T-helper 2 cell (primary cell): Measurements from ENCODE around the gene NIPBL.
"Not testable (repeated sequence)": the region's sequence is repeated elsewhere in the genome, so short reads cannot be mapped to it uniquely, and the experiment has no call there.

ENCODE experiments used
- DNase-seq, 5 experiments: peaks; one replicate each; pipeline versions ENCODE4 v3.0.0 to v3.0.0-alpha.2; 2012 to 2022

NIPBL gene

DNA sequence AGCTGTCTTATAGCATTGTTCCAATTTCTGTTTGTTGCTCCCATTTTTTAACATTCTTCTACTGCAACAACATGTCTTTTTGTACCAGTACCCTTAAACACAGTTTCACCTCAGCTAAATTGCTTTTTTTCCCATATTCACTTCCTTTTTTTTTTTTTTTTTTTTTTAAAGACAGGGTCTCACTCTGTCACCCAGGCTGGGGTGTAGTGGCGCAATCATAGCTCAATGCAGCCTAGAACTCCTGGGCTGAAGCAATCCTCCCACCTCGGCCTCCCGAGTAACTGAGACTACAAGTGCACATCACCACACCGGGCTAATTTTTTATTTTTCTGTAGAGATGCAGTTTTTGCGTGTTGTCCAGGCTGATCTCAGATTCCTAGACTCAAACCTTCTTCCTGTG lies 161.3 kb downstream of the NIPBL start:
- DNase-seq: no peak

DNA sequence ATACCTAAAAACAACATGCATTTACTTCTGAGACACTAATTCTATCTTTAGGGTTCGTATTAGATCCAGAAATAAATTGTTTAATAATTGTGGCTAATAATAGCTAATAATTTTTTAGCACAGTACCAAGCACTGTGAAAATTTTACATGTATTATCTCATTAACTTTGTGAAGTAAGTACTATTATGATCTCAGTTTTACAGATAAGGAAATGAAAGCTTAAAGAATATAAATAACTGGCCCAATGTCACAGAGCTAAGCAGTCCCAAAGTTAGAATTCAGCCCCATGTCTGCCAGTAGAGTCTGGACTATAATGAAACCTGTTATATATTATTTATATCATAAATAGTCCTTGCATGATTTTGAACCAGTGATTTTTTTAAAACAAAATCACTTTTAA lies 163.3 kb downstream of the NIPBL start:
- DNase-seq: no peak

DNA sequence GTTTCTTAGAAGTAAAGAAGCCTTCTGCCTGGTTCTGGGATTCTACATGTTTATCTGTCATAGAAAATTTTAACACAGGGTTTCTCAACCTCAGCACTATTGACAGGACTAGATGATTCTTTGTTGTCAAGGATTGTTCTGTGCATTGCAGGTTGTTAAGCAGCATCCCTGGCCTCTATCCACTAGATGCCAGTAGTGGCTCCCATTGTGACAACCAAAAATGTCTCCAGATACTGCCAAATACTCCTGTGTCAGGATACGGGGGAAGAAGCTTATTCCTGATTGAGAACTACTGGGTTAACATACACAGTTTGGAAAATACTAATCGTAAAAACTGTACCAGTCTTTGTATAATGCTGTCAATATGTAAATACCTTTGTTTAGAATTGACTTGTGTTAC lies 167.1 kb downstream of the NIPBL start:
- DNase-seq: peak in 1 of 5 experiments; percentile 27

DNA sequence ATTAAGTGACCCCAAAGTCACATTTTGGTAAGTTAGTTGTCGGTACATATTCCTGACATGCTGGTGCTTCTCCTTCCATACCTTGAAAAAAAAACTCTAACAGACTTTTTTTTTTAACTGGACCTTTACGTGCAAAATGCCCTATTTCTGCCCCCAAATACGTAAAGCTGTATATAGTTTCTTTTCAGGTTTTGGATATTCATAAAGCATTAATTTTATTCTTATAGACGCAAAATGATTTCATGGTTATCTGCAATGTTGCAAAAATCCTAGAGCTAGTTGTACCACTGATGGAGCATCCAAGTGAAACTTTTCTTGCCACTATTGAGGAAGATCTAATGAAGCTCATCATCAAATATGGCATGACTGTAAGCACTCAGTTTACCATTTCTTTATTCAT lies 167.6 kb downstream of the NIPBL start:
- DNase-seq: no peak

DNA sequence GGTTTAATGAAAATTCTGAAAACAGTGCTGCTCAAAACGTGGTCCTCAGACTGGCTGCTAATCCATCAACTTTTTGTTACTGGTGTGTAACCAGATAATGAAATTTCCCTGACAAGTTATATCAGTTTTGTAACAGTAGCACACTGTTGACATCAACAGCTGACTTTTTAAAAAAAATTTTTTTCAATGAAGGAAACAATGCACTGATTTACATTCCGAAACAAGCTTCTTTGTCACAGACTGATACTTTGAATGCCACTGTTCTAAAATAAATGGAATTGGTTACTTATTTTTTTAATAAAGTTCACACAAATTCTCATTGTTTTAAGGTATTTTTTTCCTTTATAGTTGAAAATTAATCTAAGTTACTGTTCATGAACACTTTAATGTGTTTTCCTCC lies 169.1 kb downstream of the NIPBL start:
- no peak for DNase-seq

DNA sequence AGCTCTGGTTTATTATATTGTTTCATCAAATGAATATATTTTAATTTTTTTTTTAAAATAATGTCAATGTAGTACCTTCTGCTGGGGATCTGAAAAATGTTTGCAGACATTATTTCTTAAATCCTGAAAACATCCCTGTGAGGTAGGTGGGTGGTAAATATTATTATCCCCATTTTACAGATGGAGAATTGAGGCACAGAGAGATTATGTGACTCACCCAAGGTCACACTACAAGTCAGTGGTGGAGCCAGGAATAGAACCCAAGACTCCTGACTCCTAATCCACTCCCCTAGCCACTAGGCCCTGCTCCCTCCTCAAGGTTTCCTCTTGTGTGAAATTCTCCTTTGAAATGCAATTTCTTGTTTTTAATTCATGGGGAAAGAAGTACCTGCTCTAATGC lies 171.4 kb downstream of the NIPBL start:
- DNase-seq: no peak

DNA sequence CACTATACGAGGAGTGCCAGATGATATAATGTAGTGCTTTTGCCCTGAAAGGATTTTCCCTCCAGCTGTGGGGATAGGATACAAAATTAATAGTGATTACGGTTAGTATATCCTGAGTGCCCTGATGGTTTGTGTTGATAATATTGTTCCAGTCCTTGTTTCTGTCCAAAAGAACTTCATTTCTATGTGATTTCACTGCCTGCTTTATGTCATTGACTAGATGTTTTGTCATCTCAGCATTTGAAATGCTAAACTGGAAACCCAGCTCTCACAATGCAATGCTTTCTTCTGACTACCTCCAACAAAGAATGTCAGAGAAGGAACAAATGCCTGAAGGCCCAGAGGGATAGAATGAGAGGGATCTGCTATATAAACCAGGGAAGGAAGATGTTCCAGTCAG lies 177.8 kb downstream of the NIPBL start:
- DNase-seq: no peak

DNA sequence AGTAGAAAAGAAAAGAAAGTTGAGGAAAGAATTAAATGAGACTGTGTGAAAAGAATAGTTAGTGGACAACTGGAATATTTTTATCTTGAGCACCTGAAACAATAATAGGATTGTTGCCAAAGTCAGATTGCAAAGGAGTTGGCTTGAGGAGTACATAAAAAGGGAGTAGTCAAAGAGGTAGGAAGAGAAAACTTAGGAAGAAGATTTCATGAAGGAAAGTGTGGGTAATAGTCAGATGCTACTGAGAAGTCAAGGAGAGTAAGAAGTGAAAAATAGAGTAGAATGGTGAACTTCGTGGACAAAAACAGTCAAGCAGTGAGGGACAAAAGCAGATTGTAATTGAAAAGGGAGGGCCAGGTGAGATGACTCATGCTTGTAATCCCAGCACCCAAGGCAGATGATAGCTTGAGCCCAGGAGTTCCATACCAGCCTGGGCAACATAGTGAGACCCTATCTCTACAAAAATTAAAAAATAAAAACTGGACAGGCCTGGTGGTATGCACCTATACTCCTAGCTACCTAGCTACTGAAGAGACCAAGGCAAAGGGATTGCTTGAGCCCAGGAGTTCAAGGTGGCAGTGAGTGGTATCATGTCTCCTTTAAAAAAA lies 178.9 kb downstream of the NIPBL start:
- DNase-seq: no peak

DNA sequence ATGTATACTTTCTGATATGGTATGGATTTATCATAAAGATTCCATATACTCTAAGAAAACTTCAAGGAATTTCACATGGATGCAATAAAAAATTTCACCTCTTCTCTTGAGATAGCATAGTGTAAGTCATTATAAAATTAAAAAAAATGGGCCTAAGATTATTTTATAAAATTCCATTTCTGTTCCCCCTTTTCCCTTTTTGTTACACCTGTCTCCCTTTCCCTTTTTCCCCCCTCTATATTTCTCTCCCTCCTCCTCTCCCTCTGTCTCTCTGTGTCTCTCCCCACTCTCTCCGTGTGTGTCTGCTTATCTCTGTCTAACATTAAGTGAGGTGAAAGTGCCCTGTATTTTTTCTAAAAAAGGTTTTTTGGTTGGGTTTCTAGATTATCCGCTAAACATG lies 180.2 kb downstream of the NIPBL start:
- DNase-seq: no peak

DNA sequence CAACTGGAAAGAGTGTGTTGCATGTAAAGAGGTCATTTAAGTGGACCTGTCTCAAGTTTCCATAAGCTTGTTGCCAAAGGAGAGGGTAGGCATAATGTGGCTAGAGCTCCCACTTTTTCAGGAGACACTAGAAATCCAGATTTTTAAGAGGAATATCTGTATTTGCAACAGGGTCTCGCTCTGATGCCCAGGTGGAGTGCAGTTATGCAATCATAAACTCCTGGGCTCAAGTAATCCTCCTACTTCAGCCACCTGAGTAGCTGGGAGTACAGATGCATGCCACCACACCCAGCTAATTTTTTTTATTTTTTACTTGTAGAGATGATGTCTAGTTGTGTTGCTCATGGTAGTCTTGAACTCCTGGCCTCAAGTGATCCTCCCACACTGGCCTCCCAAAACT lies 183.5 kb downstream of the NIPBL start:
- no peak for DNase-seq

DNA sequence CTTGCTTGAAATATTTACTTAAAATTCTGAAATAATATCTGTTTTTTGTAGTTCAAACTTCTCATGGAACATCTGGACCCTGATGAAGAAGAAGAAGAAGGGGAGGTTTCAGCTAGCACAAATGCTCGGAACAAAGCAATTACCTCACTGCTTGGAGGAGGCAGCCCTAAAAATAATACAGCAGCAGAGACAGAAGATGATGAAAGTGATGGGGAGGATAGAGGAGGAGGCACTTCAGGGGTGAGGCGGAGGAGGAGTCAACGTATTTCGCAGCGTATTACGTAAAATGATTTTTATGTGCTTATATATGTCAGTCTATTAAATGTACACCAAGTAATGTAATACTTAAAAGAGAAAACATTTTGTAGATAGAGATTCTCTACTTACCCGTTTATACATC lies 187.2 kb downstream of the NIPBL start:
- no peak for DNase-seq

DNA sequence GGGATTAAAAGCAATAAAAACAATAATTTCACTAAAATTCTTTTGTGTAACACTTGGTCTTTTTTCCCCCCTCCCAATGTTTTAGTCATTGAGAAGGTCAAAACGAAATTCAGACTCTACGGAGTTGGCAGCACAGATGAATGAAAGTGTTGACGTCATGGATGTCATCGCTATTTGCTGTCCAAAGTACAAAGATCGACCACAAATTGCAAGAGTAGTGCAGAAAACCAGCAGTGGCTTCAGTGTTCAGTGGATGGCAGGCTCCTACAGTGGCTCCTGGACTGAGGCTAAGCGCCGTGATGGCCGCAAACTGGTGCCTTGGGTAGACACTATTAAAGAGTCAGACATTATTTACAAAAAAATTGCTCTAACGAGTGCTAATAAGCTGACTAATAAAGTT lies 187.9 kb downstream of the NIPBL start:
- no peak for DNase-seq

DNA sequence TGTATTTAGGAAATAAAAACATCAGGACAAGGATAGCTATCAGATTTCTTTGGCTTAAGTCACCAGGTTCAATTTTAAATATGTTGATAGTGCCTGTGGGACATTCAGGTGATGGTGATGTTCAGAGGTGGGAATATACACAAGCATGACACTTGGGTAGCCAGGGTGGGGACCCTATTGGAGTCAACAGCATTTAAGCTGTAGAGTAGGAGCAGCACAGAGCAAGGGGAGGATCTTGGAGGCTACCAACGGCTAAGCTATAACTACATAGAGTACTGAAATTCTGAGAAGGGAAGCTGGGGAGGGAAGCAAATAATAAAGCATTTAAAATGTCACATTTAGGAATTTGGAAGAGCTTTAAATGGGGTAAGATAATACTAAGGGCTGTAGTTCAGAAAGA lies 194.9 kb downstream of the NIPBL start:
- DNase-seq: no peak

DNA sequence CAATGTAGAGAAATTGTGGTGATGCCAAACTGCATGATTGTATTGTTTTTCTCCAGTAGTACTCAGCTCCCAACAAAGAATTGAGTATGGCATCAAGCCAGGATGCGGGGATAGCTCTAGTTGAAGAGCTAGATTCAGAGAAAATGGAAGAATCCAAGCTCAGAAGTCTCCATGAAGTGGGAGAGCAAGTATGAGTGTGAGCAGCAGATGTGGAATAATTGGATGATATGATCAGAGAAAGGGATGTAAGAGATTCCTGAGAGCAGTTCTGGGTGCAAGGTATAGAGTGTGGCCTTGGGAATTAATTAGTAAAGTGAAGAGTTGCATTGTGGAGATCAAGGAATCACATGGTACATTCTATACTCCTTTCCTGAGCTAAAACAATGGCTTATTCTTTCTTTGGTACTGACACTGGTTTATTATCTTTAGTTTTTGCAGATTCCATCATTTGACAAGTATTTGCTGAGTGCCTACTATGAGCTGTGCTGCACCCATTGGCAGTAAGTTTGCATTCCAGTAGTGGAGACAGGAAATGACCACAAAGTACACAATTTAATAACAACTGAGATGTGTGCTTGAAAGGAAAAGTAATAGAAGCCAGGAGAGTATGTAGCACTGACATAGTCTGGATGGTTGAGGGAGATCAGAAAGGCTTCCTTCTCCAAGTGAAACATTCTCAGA lies 195.5 kb downstream of the NIPBL start:
- DNase-seq: peak in 1 of 5 experiments; percentile 22

DNA sequence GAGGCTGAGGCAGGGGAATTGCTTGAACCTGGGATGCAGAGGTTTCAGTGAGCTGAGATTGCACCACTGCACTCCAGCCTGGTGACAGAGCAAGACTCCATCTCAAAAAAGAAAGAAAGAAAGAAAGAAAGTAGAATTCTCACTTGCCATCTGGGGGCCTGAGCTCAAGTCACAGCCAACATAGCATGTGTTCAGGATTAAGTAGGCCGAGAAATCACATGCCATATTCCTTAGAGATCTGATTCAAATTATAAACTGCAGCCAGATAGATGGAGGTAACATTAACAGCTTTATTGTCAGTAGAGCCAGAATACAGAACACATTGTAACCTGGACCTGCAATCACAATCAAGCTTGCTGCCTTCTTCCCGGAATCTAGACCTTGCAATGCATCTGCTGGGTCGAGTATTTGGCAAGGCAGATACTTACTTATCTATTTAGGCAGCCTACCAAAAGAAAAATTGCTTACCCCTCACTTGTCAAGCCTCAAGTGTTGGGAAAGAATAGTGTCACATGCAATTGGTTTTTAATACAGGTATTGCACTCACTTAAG lies 198.9 kb downstream of the NIPBL start:
- no peak for DNase-seq

DNA sequence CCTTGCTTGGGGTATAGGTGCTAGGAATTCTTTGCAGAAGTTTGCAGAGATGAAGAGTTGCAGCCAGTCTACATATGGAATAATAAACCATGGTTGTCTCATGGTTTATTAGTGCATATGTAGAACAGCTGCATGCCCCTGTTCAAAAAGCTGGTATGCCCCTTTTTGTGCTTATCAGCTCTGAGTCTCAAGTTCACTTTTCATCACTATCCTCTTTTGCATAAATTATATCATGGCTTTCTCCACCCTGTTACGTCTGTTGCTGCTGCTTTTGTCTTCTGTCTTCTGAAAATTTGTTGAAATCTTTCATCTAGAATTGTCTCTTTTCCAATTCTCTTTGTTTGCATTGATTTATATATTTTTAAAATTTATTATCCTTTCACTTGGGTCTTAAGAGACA lies 200.6 kb downstream of the NIPBL start:
- no peak for DNase-seq

DNA sequence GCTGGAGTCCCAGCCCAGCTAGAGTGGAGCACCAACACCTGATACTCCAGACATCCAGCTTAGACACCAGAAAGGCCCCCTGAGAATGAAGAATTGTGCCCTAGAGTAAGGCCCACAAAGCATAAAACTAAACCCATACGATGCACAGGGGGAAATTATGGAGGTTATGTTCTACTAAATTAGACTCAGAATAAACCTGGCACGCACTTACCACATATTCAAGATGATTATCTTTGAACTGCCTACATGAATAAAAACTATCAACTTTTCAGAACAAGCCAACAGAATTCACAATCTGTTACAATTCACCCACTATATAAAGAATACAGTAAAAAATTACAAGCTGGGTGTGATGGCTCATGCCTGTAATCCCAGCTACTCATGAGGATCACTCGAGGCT lies 204.1 kb downstream of the NIPBL start:
- DNase-seq: peak in 1 of 5 experiments; percentile 67

DNA sequence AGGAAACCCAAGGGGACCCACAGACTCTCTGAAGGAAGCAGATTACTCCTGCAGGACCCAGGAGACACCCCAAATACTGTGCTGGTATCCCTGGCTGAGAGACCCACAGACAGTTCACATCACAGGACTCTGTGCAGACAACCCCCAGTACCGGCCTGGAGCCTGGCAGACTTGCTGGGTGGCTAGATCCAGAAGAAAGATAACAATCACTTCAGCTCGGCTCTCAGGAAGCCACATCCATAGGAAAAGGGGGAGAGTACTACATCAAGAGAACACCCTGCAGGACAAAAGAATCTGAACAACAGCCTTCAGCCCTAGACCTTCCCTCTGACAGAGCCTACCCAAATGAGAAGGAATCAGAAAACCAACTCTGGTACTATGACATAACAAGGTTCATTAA lies 206.4 kb downstream of the NIPBL start:
- DNase-seq: not testable (repeated sequence)

DNA sequence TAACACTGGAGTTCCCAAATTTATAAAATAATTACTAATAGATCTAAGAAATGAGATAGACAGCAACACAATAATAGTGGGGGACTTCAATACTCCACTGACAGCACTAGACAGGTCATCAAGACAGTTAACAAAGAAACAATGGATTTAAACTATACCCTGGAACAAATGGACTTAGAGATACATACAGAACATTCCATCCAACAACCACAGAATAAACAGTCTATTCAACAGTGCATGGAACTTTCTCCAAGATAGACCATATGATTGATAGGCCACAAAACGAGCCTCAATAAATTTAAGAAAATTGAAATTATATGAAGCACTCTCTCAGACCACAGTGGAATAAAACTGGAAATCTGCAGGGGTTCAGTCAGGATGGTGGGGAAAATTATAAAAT lies 209.5 kb downstream of the NIPBL start:
- not testable (repeated sequence) for DNase-seq

DNA sequence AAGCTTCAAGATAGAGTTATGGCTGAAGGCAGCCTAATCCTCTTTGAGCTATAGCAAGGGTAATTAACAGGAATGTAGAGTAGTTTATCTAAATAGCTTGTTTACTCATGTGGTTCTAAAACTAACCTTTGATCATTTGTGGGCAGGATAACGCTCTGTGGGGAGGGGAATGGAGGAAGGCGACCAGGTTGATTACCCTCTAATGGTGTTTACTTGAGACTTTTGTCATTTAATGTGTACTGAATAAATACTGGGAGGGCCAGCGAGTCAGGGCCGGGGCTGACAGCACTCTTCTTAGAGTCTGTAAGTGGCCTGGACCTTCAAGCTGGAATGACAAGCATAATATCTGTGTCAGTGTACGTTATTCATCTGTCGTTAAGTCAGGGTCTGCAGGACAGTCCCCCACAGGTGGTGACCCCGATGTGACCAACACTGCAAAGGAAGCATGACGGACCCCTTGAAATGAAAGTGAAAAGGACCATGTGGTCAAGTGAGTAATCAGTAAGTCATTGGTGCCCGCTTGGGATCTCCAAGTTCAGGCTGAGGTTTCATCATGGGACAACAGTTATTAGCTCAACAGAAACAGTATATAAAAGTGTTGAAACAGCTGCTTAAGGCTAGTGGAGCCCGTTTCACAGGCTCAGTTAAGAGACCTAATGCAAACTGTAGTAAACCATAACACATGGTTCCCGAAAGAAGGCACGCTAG lies 210.1 kb downstream of the NIPBL start:
- no peak for DNase-seq

DNA sequence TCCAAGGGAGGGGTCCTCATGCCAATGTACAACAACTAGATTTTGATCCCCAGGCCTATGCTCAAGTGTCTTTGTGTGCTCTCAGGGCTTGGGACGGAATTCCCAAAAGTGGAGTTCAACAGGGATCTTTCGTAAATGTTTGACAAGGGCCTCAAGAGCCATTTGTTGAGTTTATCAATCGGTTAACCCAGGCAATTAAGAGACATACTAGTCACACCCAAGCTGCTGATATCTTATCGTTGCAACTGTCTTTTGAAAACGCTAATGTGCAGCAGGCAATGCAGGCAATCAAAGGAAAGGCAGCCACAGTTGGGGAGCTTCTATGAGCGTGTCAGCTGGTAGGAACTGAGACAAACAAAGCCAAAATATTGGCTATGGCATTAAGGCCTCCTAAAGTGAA lies 211.4 kb downstream of the NIPBL start:
- no peak for DNase-seq

DNA sequence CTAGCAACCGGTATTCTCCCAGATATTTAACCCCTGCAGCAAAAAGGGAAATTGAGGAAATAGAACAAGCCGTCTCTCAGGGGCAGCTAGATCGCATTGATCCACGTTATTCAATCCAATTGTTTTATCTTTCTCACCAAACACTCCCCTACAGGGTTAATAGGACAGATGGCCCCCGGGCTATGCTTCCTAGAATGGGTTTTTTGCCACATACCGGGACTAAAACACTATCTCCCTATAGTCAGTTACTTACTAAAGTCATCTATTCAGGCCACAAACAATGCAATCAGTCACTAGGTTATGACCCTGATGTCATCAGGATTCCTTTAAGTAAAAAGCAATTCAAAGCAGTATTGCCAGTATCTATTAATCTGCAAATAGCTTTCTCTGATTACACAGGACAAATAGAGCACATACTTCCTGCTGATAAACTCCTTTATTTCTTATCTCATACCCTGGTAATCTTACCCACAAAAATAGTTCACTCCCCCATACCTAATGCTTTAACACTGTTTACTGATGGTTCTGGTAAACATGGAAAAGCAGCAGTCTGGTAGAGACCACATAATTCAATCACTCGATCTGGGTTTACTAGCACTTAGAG lies 213.7 kb downstream of the NIPBL start:
- no peak for DNase-seq

DNA sequence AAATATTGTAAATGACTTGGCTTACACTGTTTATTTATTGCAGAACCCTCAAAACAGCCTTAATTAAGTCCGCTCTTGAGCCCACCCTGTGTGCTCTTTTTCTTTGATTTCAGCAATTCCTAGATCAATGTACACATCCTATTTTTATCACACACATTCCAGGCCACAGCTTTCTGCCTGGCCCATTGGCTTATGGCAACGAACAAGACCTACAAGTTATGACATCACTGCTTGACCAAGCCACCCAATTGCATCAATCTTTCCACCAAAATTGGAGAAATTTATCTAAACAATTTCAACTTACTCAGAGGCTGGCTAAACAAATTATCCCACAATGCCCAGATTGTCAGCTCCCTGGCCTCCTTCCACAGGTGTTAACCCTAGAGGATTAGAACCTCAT lies 214.2 kb downstream of the NIPBL start:
- DNase-seq: no peak

DNA sequence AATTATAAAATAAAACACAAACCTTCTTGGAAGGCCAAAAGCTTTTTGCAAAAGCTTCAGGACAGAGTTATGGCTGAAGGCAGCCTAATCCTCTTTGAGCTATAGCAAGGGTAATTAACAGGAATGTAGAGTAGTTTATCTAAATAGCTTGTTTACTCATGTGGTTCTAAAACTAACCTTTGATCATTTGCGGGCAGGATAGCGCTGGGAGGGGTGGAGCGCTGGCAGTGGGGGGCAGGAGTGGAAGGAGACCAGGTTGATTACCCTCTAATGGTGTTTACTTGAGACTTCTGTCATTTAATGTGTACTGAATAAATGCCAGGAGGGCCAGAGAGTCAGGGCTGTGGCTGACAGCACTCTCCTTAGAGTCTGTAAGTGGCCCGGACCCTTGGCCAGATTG lies 217.2 kb downstream of the NIPBL start:
- not testable (repeated sequence) for DNase-seq
